ENCODE results near the gene HIPK3.

DNA sequence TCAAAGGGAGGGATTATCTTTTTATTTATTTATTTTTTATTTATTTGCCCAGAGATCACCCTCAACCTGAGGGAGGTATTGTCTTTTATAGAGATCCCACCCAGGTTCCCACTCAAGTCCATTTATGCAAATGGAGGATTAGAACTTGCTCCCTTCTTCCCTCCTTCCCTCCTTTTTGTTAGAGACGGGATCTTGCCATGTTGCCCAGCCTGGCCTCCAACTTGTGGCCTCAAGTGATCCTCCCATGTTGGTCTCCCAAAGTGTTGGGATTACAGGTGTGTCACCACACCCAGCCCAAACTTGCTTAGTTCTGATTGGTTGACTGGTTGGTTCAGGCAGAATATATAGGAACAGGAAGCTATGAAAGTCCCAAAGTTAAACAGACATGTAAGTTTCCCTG lies 51.9 kb downstream of the HIPK3 start:
- TF ChIP-seq, protein P1, sequence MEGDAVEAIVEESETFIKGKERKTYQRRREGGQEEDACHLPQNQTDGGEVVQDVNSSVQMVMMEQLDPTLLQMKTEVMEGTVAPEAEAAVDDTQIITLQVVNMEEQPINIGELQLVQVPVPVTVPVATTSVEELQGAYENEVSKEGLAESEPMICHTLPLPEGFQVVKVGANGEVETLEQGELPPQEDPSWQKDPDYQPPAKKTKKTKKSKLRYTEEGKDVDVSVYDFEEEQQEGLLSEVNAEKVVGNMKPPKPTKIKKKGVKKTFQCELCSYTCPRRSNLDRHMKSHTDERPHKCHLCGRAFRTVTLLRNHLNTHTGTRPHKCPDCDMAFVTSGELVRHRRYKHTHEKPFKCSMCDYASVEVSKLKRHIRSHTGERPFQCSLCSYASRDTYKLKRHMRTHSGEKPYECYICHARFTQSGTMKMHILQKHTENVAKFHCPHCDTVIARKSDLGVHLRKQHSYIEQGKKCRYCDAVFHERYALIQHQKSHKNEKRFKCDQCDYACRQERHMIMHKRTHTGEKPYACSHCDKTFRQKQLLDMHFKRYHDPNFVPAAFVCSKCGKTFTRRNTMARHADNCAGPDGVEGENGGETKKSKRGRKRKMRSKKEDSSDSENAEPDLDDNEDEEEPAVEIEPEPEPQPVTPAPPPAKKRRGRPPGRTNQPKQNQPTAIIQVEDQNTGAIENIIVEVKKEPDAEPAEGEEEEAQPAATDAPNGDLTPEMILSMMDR (IDR thresholded peaks at IDR 0.05), result no peak
- no peak for TF ChIP-seq POLR2A (IDR thresholded peaks at IDR 0.05)

All from sigmoid colon (tissue), 3 donors.